Kidney (tissue), 14 donors: ENCODE measurements around the gene ARF4. TPM values are rescaled to one million over a fixed set of nuclear protein-coding genes. Genes with fewer than 3 reads are reported as not detected.

Experiments used
- DNase-seq, 5 donors: peaks; one replicate each; pipeline ENCODE4 v3.0.0-alpha.2; 2013 to 2020
- FAIRE-seq: peaks from 2 replicates; lab custom pipeline; 2012; peaks lifted over from hg19 to GRCh38; lab: Jason Lieb, UNC
- H3K27ac ChIP-seq, 2 donors: one replicate each; pipeline ENCODE4 v1.7.0; 2013; ENCODE audit warnings: low read depth in 2 of 2, low read length in 2 of 2, inconsistent platforms in 1 of 2
- H3K27me3 ChIP-seq: one replicate; pipeline ENCODE4 v1.7.1; 2013; ENCODE audit warnings: low read length, inconsistent platforms; ENCODE audit not compliant: control insufficient read depth, insufficient read depth
- H3K36me3 ChIP-seq, 3 donors: one replicate each; pipeline versions ENCODE4 v1.7.0 to v1.7.1; 2013; ENCODE audit warnings: low read length in 3 of 3, control low read depth in 1 of 3, inconsistent platforms in 1 of 3; ENCODE audit not compliant: insufficient read depth in 3 of 3, control insufficient read depth in 2 of 3
- H3K4me1 ChIP-seq, 3 donors: one replicate each; pipeline versions ENCODE4 v1.7.0 to v1.7.1; 2013; ENCODE audit warnings: low read length in 3 of 3, inconsistent platforms in 1 of 3, low read depth in 1 of 3; ENCODE audit not compliant: control insufficient read depth in 2 of 3, insufficient read depth in 2 of 3
- H3K4me3 ChIP-seq, 3 donors: one replicate each; pipeline versions ENCODE4 v1.7.0 to v1.8.1; 2013; ENCODE audit warnings: low read length in 3 of 3, control low read depth in 1 of 3, inconsistent platforms in 1 of 3
- H3K9ac ChIP-seq, 3 donors: one replicate each; pipeline versions ENCODE4 v1.7.0 to v1.7.1; 2013; ENCODE audit warnings: low read length in 3 of 3, control low read depth in 1 of 3, inconsistent platforms in 1 of 3
- H3K9me3 ChIP-seq, 3 donors: one replicate each; pipeline versions ENCODE4 v1.7.0 to v1.7.1; 2013; ENCODE audit warnings: low read length in 3 of 3, control low read depth in 1 of 3, inconsistent platforms in 1 of 3; ENCODE audit not compliant: control insufficient read depth in 2 of 3, insufficient read depth in 1 of 3
- intact Hi-C: fragments of 100-400 bp; cut with DNase I; formaldehyde crosslinking; loops from one replicate; pipeline ENCODE4 v1.11.1; 2022
- polyA plus RNA-seq: library from polyadenylated mRNA; stranded (reverse); fragments of 350-450 nt; fragmentation: Illumina TruSeq; extraction: RNeasy Lipid Tissue Mini Kit (QIAGEN cat#74804); gene quantifications from one replicate; pipeline ENCODE4 v1.2.3, GENCODE V29; 2014; ENCODE audit warnings: low read depth, low replicate concordance; ENCODE audit not compliant: insufficient read depth
- total RNA-seq: library from RNA; stranded (reverse); fragmentation: NEBNext Ultra II Directional; extraction: Animal tissue kit (Norgen Biotek cat#: 25700); gene quantifications from one replicate; pipeline ENCODE4 v1.2.1, GENCODE V29; 2021
- TF ChIP-seq, protein P1 (sequence below): IDR thresholded peaks from 3 replicates; pipeline ENCODE4 v1.5.1; 2012; ENCODE audit warnings: mild to moderate bottlenecking, moderate library complexity, borderline replicate concordance; ENCODE audit not compliant: insufficient read depth; ENCODE audit errors: extremely low read depth
- donor health status: control.
- donor health status: control.
- donor health status: control.
- donor health status: control.
- donor health status: control.
- donor health status: DM: yes; HTN: yes; CAD: no.
- donor health status: Normal renal cell carcinoma (clear cell type).

Gene ARF4
- total and polyA plus RNA-seq, 2 donors from 2014 or later = 123 to 131 TPM

DNA sequence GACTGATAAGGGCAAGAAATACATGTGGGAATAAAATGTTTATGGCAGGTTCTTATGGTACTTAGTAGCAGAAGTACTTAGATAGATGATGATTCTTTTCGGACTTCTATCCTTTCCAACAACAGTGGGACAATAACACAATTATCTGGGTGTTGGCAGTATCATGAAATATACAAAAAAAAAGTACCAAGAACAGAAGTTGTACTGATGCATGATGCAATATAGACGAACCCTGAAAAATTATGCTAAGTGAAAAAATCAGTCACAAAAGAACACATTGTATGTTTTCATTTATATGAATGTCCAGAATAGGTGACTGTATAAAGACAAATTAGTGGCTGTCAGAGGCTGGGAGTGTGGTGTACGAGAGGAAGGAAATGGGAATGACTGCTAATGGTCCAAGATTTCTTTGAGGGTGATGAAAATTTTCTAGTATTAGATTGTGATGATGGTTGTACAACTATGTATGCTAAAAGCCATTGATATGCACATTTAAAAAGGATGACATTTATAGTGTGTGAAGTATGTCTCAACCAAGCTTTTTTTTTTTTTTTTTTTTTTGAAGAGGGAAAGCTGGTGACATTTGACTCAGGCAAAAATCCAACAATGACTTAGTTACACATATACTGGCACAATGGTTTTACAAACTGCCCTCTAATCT lies 21.0 kb downstream of the ARF4 start:
- TF ChIP-seq, protein P1, sequence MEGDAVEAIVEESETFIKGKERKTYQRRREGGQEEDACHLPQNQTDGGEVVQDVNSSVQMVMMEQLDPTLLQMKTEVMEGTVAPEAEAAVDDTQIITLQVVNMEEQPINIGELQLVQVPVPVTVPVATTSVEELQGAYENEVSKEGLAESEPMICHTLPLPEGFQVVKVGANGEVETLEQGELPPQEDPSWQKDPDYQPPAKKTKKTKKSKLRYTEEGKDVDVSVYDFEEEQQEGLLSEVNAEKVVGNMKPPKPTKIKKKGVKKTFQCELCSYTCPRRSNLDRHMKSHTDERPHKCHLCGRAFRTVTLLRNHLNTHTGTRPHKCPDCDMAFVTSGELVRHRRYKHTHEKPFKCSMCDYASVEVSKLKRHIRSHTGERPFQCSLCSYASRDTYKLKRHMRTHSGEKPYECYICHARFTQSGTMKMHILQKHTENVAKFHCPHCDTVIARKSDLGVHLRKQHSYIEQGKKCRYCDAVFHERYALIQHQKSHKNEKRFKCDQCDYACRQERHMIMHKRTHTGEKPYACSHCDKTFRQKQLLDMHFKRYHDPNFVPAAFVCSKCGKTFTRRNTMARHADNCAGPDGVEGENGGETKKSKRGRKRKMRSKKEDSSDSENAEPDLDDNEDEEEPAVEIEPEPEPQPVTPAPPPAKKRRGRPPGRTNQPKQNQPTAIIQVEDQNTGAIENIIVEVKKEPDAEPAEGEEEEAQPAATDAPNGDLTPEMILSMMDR = no peak
- H3K36me3 ChIP-seq = peaks cover 6 to 34% (median 7%) of the 10 kb centered on the region in 3 donors
- intact Hi-C loops = no loop called here
- H3K4me1 ChIP-seq = peaks cover 0 to 4% (median 2%) of the 10 kb centered on the region in 3 donors
- no peak for DNase-seq
- no peak overlapping the region for H3K27ac ChIP-seq
- H3K9ac ChIP-seq = no peak overlapping the region
- no peak overlapping the region for H3K4me3 ChIP-seq
- H3K9me3 ChIP-seq = no peaks in the 10 kb centered on the region
- H3K27me3 ChIP-seq = no peaks in the 10 kb centered on the region
- FAIRE-seq = no peak

DNA sequence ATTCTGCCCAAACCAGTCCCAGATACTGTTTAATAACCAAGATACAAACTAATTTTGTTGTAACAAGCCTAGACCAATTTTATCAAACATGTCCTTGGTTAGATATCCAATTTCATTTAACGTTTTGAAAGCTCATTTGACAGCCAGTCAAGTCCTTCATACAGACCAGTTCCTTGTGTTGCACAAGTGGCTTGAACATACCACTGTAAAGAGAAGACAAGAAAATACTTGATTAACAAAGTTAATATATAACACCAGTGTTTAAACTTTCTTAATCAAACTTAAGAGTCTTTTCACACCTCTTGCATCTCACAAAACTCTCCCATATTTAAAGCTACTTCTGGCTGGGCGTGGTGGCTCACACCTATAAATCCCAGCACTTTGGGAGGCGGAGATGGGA lies 25.0 kb downstream of the ARF4 start:
- Histone ChIP-seq H3K27me3 (no peaks in the 10 kb centered on the region), H3K36me3 (peaks cover 6 to 38% (median 7%) of the 10 kb centered on the region in 3 donors), H3K4me1 (peaks cover 0 to 4% (median 2%) of the 10 kb centered on the region in 3 donors), H3K9ac (no peak overlapping the region), H3K9me3 (no peaks in the 10 kb centered on the region), H3K4me3 (no peak overlapping the region), H3K27ac (no peak overlapping the region)
- intact Hi-C loops = no loop called here
- DNase-seq (no peak), FAIRE-seq (no peak)
- TF ChIP-seq, protein P1 = no peak

DNA sequence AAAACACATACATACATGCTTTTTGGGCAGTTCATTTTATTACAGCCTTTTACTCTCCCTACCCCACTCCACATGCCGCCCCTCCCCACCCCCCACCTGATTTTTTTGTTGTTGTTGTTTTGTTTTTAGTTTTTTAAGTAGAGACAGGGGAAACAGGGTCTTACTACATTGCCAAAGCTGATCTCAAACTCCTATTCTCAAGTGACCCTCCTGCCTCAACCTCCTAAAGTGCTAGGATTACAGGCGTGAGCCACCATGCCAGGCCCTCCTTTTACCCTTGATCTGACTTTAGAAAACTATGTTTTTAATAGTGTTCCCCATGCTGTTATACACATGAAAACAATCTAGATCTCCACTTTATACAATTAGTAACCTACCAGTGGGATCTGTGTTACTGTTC lies 26.3 kb downstream of the ARF4 start:
- FAIRE-seq (no peak), DNase-seq (no peak)
- H3K9me3 ChIP-seq = no peaks in the 10 kb centered on the region
- intact Hi-C loops = no loop called here
- no peak overlapping the region for H3K27ac ChIP-seq
- peaks cover 6 to 42% (median 7%) of the 10 kb centered on the region in 3 donors for H3K36me3 ChIP-seq
- no peak overlapping the region for H3K9ac ChIP-seq
- TF ChIP-seq, protein P1 = no peak
- peaks cover 0 to 2% (median 0%) of the 10 kb centered on the region in 3 donors for H3K4me1 ChIP-seq
- H3K27me3 ChIP-seq = no peaks in the 10 kb centered on the region
- no peak overlapping the region for H3K4me3 ChIP-seq
